HG02588 (cell line): Measurements from ENCODE around the gene C16orf95.
"Not testable (repeated sequence)": the region's sequence is repeated elsewhere in the genome, so short reads cannot be mapped to it uniquely, and the experiment has no call there.

Experiments
- ATAC-seq: cut with Tn5 transposase; IDR thresholded peaks from one replicate; pipeline ENCODE4 v1.9.1; 2021; ENCODE audit warnings: mild to moderate bottlenecking, moderate library complexity; ENCODE audit not compliant: unreplicated experiment

C16orf95 gene

GRCh38 chr16:87347932-87348615, 30.9 kb upstream of the C16orf95 start:
- ATAC-seq: no peak

GRCh38 chr16:87346517-87347060, 29.4 kb upstream of the C16orf95 start:
- ATAC-seq: no peak

- no peak for ATAC-seq
Observed at GRCh38 chr16:87345726-87346424, 28.7 kb upstream of the C16orf95 start.

GRCh38 chr16:87344931-87345631, 27.9 kb upstream of the C16orf95 start:
- no peak for ATAC-seq

GRCh38 chr16:87344165-87344930, 27.2 kb upstream of the C16orf95 start:
- no peak for ATAC-seq

GRCh38 chr16:87343753-87344050, 26.5 kb upstream of the C16orf95 start:
- no peak for ATAC-seq

GRCh38 chr16:87342978-87343752, 26.0 kb upstream of the C16orf95 start:
- no peak for ATAC-seq

GRCh38 chr16:87342504-87342903, 25.3 kb upstream of the C16orf95 start:
- no peak for ATAC-seq

- ATAC-seq: no peak
Observed at GRCh38 chr16:87340198-87340597, 23.0 kb upstream of the C16orf95 start.

- not testable (repeated sequence) for ATAC-seq
Observed at GRCh38 chr16:87339724-87340105, 22.5 kb upstream of the C16orf95 start.

GRCh38 chr16:87339086-87339723, 22.0 kb upstream of the C16orf95 start:
- ATAC-seq: no peak

GRCh38 chr16:87338155-87338765, 21.1 kb upstream of the C16orf95 start:
- no peak for ATAC-seq

GRCh38 chr16:87337262-87337771, 20.1 kb upstream of the C16orf95 start:
- ATAC-seq: no peak

GRCh38 chr16:87336434-87337240, 19.4 kb upstream of the C16orf95 start:
- no peak for ATAC-seq

GRCh38 chr16:87335625-87336433, 18.6 kb upstream of the C16orf95 start:
- no peak for ATAC-seq

GRCh38 chr16:87334651-87335624, 17.7 kb upstream of the C16orf95 start:
- ATAC-seq: no peak
